HCT116 (cell line): ENCODE measurements around the gene TMEM217.

ENCODE experiments used
- CTCF ChIP-seq, 3 experiments: fragments of 200-600 bp in 1 of 3; sonication (generic) in 1 of 3; IDR thresholded peaks in 2 of 3; conservative IDR thresholded peaks in 1 of 3; 2 replicates each; pipeline ENCODE4 v1.5.1; 2012 to 2017; ENCODE audit warnings: low read depth in 2 of 3, low read length in 2 of 3, antibody characterized with exemption in 1 of 3, borderline replicate concordance in 1 of 3, control low read depth in 1 of 3, mild to moderate bottlenecking in 1 of 3, mixed read lengths in 1 of 3, mixed run types in 1 of 3, moderate library complexity in 1 of 3; ENCODE audit not compliant: insufficient read depth in 1 of 3
- EGR1 ChIP-seq: IDR thresholded peaks from 2 replicates; pipeline ENCODE4 v1.6.1; 2012; ENCODE audit warnings: low read depth
- ELF1 ChIP-seq: IDR thresholded peaks from 2 replicates; pipeline ENCODE4 v1.6.1; 2012; ENCODE audit warnings: low read depth, borderline replicate concordance
- EZH2 ChIP-seq: fragments of 200-600 bp; sonication (generic); IDR thresholded peaks from 2 replicates; pipeline ENCODE4 v1.6.1; 2017; ENCODE audit warnings: antibody characterized with exemption, mixed run types
- JUND ChIP-seq: IDR thresholded peaks from 2 replicates; pipeline ENCODE4 v1.6.1; 2012
- MAX ChIP-seq: IDR thresholded peaks from 2 replicates; pipeline ENCODE4 v1.6.1; 2012
- POLR2A ChIP-seq: IDR thresholded peaks from 2 replicates; pipeline ENCODE4 v1.7.0; 2011; ENCODE audit warnings: borderline replicate concordance; ENCODE audit not compliant: insufficient read depth, insufficient read length; ENCODE audit errors: extremely low read depth
- REST ChIP-seq: IDR thresholded peaks from 2 replicates; pipeline ENCODE4 v1.6.1; 2012; ENCODE audit warnings: low read depth
- TCF7L2 ChIP-seq: IDR thresholded peaks from 2 replicates; pipeline ENCODE4 v1.7.0; 2011; ENCODE audit warnings: borderline replicate concordance, inconsistent platforms; ENCODE audit not compliant: insufficient read depth, insufficient read length; ENCODE audit errors: extremely low read depth

- TF ChIP-seq CTCF (IDR thresholded peaks at IDR 0.05 in 2 of 3, conservative IDR thresholded peaks at IDR 0.05 in 1 of 3; ENCODE audit: borderline replicate concordance in 1 of 3, insufficient read depth in 1 of 3, low read depth in 2 of 3, low read length in 2 of 3) = no peak
- no peak for TF ChIP-seq REST
- no peak for TF ChIP-seq EGR1
- TF ChIP-seq ELF1 = no peak
- TF ChIP-seq POLR2A = no peak
- TF ChIP-seq EZH2 = no peak
- TF ChIP-seq JUND = no peak
- no peak for TF ChIP-seq MAX
- TF ChIP-seq TCF7L2 = no peak
Observed at GRCh38 chr6:37205175-37205996, 52.6 kb downstream of the TMEM217 start.
